Astrocyte (in vitro differentiated cells and primary cell): ENCODE data around the gene TINAG.

ENCODE experiments used
- CTCF ChIP-seq: IDR thresholded peaks from 2 replicates; pipeline ENCODE4 v1.5.1; 2011; ENCODE audit warnings: low read depth, mild to moderate bottlenecking, inconsistent platforms, low read length, moderate library complexity; ENCODE audit not compliant: insufficient read depth
- EZH2 ChIP-seq: IDR thresholded peaks from 2 replicates; pipeline ENCODE4 v1.6.1; 2012; ENCODE audit warnings: mild to moderate bottlenecking, low read length, inconsistent platforms; ENCODE audit not compliant: insufficient read depth

- TF ChIP-seq CTCF = no peak
- no peak for TF ChIP-seq EZH2
These were observed 710 bp downstream of the TINAG start for GRCh38 chr6:54308986-54309315.
